Amniotic epithelial cell (primary cell): ENCODE measurements around the gene SCN8A.

Experiments used
- DNase-seq: peaks from one replicate; pipeline ENCODE4 v3.0.0-alpha.2; 2010; ENCODE audit warnings: low read depth

SCN8A gene

GRCh38 chr12:51851413-51852124 is 260.5 kb downstream of the SCN8A start:
- DNase-seq: no peak

GRCh38 chr12:51852404-51853137 is 261.5 kb downstream of the SCN8A start:
- no peak for DNase-seq

GRCh38 chr12:51855586-51856428 is 264.8 kb downstream of the SCN8A start:
- peak; percentile 48 for DNase-seq

- DNase-seq: no peak
These were observed 270.0 kb downstream of the SCN8A start for GRCh38 chr12:51860986-51861385.
